ENCODE data around the gene RPIA. TPM values are rescaled to one million over a fixed set of nuclear protein-coding genes. Genes with fewer than 3 reads are reported as not detected.

RPIA gene
- total and polyA plus RNA-seq, 9 of the 15 experiments (the other 6 are each of a cell fraction or from before 2014, with no cell fraction given), result 7.8 to 41.2 (median 25.8) TPM

DNA sequence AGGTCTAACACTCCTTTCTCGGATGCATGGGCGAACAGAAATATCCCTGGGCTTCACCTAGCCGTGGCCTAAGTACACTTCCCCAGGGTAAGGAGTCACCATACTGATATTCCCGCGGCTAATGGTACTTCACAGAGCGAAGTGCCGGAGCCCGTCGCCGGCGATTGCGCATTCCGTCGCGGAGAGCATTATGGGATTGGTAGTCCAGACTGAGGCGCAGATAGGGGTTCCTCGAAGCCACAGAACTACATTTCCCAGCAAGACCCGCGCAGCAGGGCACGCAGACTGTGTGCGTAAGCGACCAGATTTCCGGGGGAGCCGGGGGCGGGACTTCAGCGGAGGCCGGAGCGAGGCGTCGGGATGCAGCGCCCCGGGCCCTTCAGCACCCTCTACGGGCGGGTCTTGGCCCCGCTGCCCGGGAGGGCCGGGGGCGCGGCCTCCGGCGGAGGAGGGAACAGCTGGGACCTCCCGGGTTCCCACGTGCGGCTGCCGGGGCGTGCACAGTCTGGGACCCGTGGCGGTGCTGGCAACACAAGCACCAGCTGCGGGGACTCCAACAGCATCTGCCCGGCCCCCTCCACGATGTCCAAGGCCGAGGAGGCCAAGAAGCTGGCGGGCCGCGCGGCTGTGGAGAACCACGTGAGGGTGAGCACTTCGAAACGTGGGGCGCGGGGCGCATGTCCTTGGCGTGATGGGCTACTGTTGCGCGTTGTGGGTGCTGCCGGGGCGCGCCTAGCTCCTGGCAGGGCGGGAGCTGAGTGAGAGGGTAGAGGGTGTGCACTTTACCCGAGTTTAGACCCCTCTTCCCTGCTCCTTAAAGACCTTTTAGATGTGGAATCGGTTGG is at the start of gene RPIA (continued):
- TF ChIP-seq, protein P1, sequence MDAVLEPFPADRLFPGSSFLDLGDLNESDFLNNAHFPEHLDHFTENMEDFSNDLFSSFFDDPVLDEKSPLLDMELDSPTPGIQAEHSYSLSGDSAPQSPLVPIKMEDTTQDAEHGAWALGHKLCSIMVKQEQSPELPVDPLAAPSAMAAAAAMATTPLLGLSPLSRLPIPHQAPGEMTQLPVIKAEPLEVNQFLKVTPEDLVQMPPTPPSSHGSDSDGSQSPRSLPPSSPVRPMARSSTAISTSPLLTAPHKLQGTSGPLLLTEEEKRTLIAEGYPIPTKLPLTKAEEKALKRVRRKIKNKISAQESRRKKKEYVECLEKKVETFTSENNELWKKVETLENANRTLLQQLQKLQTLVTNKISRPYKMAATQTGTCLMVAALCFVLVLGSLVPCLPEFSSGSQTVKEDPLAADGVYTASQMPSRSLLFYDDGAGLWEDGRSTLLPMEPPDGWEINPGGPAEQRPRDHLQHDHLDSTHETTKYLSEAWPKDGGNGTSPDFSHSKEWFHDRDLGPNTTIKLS (IDR thresholded peaks at IDR 0.05; ENCODE audit: borderline replicate concordance, low read depth), result peak; percentile 89
- no peak for TF ChIP-seq RBM17 (IDR thresholded peaks at IDR 0.05; ENCODE audit: borderline replicate concordance, low read depth, low read length)
- no peak for TF ChIP-seq CREBBP (IDR thresholded peaks at IDR 0.05; ENCODE audit: low read depth, low read length)
- no peak for TF ChIP-seq ZNF408 (CRISPR knock-in tag; IDR thresholded peaks at IDR 0.05; ENCODE audit: low read depth)
- TF ChIP-seq PHF21A (IDR thresholded peaks at IDR 0.05; ENCODE audit: borderline replicate concordance, low read depth), result 0 out of 2 replicates have a peak, but pooled peaks have one; percentile 33
- no peak for TF ChIP-seq ZNF224 (CRISPR knock-in tag; IDR thresholded peaks at IDR 0.05)
- no peak for TF ChIP-seq EZH2 (IDR thresholded peaks at IDR 0.05; ENCODE audit: borderline replicate concordance, low read depth, low read length)
- TF ChIP-seq ELF4 (CRISPR knock-in tag; IDR thresholded peaks at IDR 0.05), result no peak
- no peak for TF ChIP-seq ZNF551 (CRISPR knock-in tag; IDR thresholded peaks at IDR 0.05)
- TF ChIP-seq, protein P2, sequence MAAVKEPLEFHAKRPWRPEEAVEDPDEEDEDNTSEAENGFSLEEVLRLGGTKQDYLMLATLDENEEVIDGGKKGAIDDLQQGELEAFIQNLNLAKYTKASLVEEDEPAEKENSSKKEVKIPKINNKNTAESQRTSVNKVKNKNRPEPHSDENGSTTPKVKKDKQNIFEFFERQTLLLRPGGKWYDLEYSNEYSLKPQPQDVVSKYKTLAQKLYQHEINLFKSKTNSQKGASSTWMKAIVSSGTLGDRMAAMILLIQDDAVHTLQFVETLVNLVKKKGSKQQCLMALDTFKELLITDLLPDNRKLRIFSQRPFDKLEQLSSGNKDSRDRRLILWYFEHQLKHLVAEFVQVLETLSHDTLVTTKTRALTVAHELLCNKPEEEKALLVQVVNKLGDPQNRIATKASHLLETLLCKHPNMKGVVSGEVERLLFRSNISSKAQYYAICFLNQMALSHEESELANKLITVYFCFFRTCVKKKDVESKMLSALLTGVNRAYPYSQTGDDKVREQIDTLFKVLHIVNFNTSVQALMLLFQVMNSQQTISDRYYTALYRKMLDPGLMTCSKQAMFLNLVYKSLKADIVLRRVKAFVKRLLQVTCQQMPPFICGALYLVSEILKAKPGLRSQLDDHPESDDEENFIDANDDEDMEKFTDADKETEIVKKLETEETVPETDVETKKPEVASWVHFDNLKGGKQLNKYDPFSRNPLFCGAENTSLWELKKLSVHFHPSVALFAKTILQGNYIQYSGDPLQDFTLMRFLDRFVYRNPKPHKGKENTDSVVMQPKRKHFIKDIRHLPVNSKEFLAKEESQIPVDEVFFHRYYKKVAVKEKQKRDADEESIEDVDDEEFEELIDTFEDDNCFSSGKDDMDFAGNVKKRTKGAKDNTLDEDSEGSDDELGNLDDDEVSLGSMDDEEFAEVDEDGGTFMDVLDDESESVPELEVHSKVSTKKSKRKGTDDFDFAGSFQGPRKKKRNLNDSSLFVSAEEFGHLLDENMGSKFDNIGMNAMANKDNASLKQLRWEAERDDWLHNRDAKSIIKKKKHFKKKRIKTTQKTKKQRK (IDR thresholded peaks at IDR 0.05; ENCODE audit: borderline replicate concordance, low read depth, low read length), result no peak
- peak; percentile 55; the same call in 1 of the 2 replicates for TF ChIP-seq RAD51 (IDR thresholded peaks at IDR 0.05; ENCODE audit: borderline replicate concordance, low read depth)
- TF ChIP-seq, protein P3, sequence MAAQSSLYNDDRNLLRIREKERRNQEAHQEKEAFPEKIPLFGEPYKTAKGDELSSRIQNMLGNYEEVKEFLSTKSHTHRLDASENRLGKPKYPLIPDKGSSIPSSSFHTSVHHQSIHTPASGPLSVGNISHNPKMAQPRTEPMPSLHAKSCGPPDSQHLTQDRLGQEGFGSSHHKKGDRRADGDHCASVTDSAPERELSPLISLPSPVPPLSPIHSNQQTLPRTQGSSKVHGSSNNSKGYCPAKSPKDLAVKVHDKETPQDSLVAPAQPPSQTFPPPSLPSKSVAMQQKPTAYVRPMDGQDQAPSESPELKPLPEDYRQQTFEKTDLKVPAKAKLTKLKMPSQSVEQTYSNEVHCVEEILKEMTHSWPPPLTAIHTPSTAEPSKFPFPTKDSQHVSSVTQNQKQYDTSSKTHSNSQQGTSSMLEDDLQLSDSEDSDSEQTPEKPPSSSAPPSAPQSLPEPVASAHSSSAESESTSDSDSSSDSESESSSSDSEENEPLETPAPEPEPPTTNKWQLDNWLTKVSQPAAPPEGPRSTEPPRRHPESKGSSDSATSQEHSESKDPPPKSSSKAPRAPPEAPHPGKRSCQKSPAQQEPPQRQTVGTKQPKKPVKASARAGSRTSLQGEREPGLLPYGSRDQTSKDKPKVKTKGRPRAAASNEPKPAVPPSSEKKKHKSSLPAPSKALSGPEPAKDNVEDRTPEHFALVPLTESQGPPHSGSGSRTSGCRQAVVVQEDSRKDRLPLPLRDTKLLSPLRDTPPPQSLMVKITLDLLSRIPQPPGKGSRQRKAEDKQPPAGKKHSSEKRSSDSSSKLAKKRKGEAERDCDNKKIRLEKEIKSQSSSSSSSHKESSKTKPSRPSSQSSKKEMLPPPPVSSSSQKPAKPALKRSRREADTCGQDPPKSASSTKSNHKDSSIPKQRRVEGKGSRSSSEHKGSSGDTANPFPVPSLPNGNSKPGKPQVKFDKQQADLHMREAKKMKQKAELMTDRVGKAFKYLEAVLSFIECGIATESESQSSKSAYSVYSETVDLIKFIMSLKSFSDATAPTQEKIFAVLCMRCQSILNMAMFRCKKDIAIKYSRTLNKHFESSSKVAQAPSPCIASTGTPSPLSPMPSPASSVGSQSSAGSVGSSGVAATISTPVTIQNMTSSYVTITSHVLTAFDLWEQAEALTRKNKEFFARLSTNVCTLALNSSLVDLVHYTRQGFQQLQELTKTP (IDR thresholded peaks at IDR 0.05; ENCODE audit: low read depth in 1 of 2, partially characterized antibody in 2 of 2), result peak; percentile 59 to 99
- no peak for TF ChIP-seq RBM15 (IDR thresholded peaks at IDR 0.05; ENCODE audit: insufficient read depth, low read length)
- TF ChIP-seq NR2C2 (CRISPR knock-in tag; IDR thresholded peaks at IDR 0.05), result no peak; the same call in 1 of the 2 replicates
- peak; percentile 90 for TF ChIP-seq NR2C2 (tag; IDR thresholded peaks at IDR 0.05)
- TF ChIP-seq HSF4 (CRISPR knock-in tag; IDR thresholded peaks at IDR 0.05; ENCODE audit: borderline replicate concordance), result no peak
- TF ChIP-seq, protein P4, sequence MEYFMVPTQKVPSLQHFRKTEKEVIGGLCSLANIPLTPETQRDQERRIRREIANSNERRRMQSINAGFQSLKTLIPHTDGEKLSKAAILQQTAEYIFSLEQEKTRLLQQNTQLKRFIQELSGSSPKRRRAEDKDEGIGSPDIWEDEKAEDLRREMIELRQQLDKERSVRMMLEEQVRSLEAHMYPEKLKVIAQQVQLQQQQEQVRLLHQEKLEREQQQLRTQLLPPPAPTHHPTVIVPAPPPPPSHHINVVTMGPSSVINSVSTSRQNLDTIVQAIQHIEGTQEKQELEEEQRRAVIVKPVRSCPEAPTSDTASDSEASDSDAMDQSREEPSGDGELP (CRISPR knock-in tag; IDR thresholded peaks at IDR 0.05; ENCODE audit: borderline replicate concordance), result peak; percentile 99
